ENCODE data around the gene PROK1. TPM values are rescaled to one million over a fixed set of nuclear protein-coding genes. Genes with fewer than 3 reads are reported as not detected.

The PROK1 gene
- total RNA-seq, 1 experiment from 2014 or later, result 0.22 TPM

DNA sequence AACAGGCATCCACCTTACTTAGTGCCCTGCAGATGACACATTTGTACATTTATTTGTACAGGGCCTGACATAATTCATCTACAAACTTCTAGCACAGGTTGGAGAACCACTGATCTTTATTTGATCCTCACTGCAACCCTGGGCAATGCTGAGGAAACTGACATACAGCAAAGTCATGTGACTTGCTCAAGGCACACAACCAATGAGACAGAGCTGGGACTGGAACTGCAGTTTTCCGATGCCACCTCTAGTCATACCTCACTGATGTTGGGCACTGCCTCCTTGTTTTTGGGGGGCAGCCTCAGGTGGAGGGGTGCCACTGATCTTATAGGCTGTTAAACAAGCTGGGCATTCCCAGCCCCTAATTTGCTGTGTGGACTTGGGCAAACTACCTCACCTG is 3.4 kb downstream of the PROK1 start:
- Histone ChIP-seq H3K9ac (ENCODE audit: low read length) (no peak overlapping the region), H4K20me1 (ENCODE audit: insufficient read depth) (no peaks in the 10 kb centered on the region), H3K4me2 (ENCODE audit: low read length) (no peak overlapping the region), H3K27me3 (ENCODE audit: insufficient read depth, low read length) (peaks cover 28% of the 10 kb centered on the region), H3K9me3 (ENCODE audit: control insufficient read depth in 1 of 2, insufficient read depth in 1 of 2, low read depth in 1 of 2, low read length in 2 of 2) (no peaks in the 10 kb centered on the region), H3K4me3 (replicated peaks in 1 of 2; ENCODE audit: low read depth in 1 of 2, low read length in 2 of 2) (no peak overlapping the region), H3K27ac (ENCODE audit: low read depth, low read length) (no peak overlapping the region), H3K9me2 (ENCODE audit: insufficient read depth) (no peaks in the 10 kb centered on the region), H2AFZ (ENCODE audit: low read depth, low read length, poor library complexity, severe bottlenecking) (no peak overlapping the region), H3K4me1 (ENCODE audit: control insufficient read depth in 1 of 2, insufficient read depth in 2 of 2, low read length in 2 of 2) (no peaks in the 10 kb centered on the region), H3K79me2 (ENCODE audit: insufficient read depth, low read length) (no peaks in the 10 kb centered on the region), H3K36me3 (ENCODE audit: control insufficient read depth in 1 of 2, insufficient read depth in 2 of 2, low read length in 2 of 2) (no peaks in the 10 kb centered on the region)
- intact Hi-C loops (cut with micrococcal nuclease), result no loop called here
- BruUV-seq (replicated peaks), result no TSS peak
- no peak for TF ChIP-seq ZFX (IDR thresholded peaks at IDR 0.05)
- no peak for TF ChIP-seq EZH2phosphoT487 (IDR thresholded peaks at IDR 0.05; ENCODE audit: borderline replicate concordance)
- TF ChIP-seq, protein P1, sequence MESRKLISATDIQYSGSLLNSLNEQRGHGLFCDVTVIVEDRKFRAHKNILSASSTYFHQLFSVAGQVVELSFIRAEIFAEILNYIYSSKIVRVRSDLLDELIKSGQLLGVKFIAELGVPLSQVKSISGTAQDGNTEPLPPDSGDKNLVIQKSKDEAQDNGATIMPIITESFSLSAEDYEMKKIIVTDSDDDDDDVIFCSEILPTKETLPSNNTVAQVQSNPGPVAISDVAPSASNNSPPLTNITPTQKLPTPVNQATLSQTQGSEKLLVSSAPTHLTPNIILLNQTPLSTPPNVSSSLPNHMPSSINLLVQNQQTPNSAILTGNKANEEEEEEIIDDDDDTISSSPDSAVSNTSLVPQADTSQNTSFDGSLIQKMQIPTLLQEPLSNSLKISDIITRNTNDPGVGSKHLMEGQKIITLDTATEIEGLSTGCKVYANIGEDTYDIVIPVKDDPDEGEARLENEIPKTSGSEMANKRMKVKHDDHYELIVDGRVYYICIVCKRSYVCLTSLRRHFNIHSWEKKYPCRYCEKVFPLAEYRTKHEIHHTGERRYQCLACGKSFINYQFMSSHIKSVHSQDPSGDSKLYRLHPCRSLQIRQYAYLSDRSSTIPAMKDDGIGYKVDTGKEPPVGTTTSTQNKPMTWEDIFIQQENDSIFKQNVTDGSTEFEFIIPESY (IDR thresholded peaks at IDR 0.05; ENCODE audit: extremely low read depth, insufficient replicate concordance, low read length), result no peak
- TF ChIP-seq, protein P2, sequence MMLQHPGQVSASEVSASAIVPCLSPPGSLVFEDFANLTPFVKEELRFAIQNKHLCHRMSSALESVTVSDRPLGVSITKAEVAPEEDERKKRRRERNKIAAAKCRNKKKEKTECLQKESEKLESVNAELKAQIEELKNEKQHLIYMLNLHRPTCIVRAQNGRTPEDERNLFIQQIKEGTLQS (IDR thresholded peaks at IDR 0.05), result no peak
- DNase-seq (ENCODE audit: low read depth, low spot score) (no peak), ATAC-seq (peak; percentile 70; the same call in 1 of the 2 replicates)
- ChIA-PET RAD21 (ENCODE audit: low non-redundant PET in 1 of 2, low total read pairs in 2 of 2, uncharacterized antibody in 2 of 2, unreplicated experiment in 2 of 2) (interaction anchor here in 1 of 2 experiments (1.3 kb wide), 1 partner anchor 42 kb away, joined by 4 read pairs; no protein-coding TSS in a partner anchor), CTCF (interaction anchor here (0.6 to 1.2 kb wide), 4 partner anchors 42 to 257 kb away, joined by 3 to 7 read pairs (median 4); no protein-coding TSS in a partner anchor), POLR2A (no interaction called here)

DNA sequence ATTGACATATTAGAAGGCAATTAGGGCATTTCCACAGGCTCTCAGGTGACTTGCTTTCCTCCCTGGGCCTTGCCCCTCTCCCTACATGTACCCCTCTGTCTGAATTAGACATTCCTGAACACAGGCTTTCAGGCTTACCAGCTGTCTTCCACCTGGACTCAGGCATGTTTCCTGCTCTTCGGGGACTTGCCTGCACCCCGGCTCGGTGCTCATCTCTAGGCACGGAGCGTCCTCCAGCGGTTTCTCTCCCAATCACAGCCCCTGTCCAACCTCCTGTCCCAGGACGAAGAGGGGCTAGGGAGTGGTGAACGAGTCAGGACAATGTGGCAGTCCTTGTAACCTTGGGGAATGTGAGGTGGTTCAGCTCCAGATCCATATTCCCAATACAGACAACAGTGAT is 4.2 kb downstream of the PROK1 start:
- ATAC-seq (no peak), DNase-seq (ENCODE audit: low read depth, low spot score) (no peak)
- ChIA-PET POLR2A (no interaction called here), CTCF (interaction anchor here (0.6 to 0.8 kb wide), 3 partner anchors 43 to 258 kb away, joined by 3 to 7 read pairs (median 4); no protein-coding TSS in a partner anchor), RAD21 (ENCODE audit: low non-redundant PET in 1 of 2, low total read pairs in 2 of 2, uncharacterized antibody in 2 of 2, unreplicated experiment in 2 of 2) (interaction anchor here in 1 of 2 experiments (0.8 kb wide), 1 partner anchor 41 kb away, joined by 3 read pairs; no protein-coding TSS in a partner anchor)
- H3K36me3 ChIP-seq (ENCODE audit: control insufficient read depth in 1 of 2, insufficient read depth in 2 of 2, low read length in 2 of 2), result no peaks in the 10 kb centered on the region
- H3K27ac ChIP-seq (ENCODE audit: low read depth, low read length), result no peak overlapping the region
- TF ChIP-seq RAD21 (IDR thresholded peaks at IDR 0.05; ENCODE audit: low read depth) (0 out of 2 replicates have a peak, but pooled peaks have one; percentile 5), SP1 (IDR thresholded peaks at IDR 0.05; ENCODE audit: low read depth) (no peak)
- H3K4me3 ChIP-seq (replicated peaks in 1 of 2; ENCODE audit: low read depth in 1 of 2, low read length in 2 of 2), result no peak overlapping the region
- no peaks in the 10 kb centered on the region for H3K4me1 ChIP-seq (ENCODE audit: control insufficient read depth in 1 of 2, insufficient read depth in 2 of 2, low read length in 2 of 2)
- intact Hi-C loops (cut with micrococcal nuclease), result no loop called here
- H3K27me3 ChIP-seq (ENCODE audit: insufficient read depth, low read length), result peaks cover 20% of the 10 kb centered on the region
- no peaks in the 10 kb centered on the region for H3K9me3 ChIP-seq (ENCODE audit: control insufficient read depth in 1 of 2, insufficient read depth in 1 of 2, low read depth in 1 of 2, low read length in 2 of 2)
- H4K20me1 ChIP-seq (ENCODE audit: insufficient read depth), result no peaks in the 10 kb centered on the region
- no peaks in the 10 kb centered on the region for H3K9me2 ChIP-seq (ENCODE audit: insufficient read depth)
- no peaks in the 10 kb centered on the region for H3K79me2 ChIP-seq (ENCODE audit: insufficient read depth, low read length)
- H3K9ac ChIP-seq (ENCODE audit: low read length), result no peak overlapping the region
- no TSS peak for BruUV-seq (replicated peaks)
- no peak overlapping the region for H2AFZ ChIP-seq (ENCODE audit: low read depth, low read length, poor library complexity, severe bottlenecking)
- H3K4me2 ChIP-seq (ENCODE audit: low read length), result no peak overlapping the region

All from HCT116 (cell line).